ENCODE results near the gene KRT6B. TPM values are rescaled to one million over a fixed set of nuclear protein-coding genes. Genes with fewer than 3 reads are reported as not detected.

KRT6B gene
- total RNA-seq, 2 experiments from 2014 or later, result not detected

DNA sequence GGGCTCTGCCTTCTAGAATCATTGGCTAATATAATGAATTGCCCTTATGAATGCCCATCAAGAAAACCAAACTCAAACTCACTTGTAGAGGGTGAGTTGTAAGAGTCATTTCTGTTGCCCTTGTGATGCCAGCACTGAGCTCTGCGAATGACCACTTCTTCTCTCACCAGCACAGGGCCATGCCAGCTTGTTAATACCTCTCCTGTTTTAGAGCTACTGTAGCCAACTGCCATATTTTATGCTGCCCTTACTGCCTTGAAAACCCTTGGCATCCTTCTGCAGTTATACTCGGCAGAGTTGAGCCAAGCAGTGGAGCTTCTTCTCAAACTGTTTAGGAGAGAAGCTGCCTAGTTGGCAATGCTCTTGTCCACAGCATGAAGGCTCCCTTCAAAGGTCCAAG lies 25.9 kb downstream of the KRT6B start:
- no peak for DNase-seq
- H3K4me1 Mint-ChIP-seq, result no peaks in the 10 kb centered on the region
- H3K4me3 Mint-ChIP-seq, result no peak overlapping the region
- peaks cover 17% of the 10 kb centered on the region for H3K27me3 Mint-ChIP-seq
- POLR2A ChIA-PET, result no interaction called here
- H3K9me3 Mint-ChIP-seq, result no peaks in the 10 kb centered on the region
- CTCF ChIA-PET, result no interaction called here
- H3K27ac Mint-ChIP-seq, result no peak overlapping the region
- H3K36me3 Mint-ChIP-seq (ENCODE audit: low read depth), result no peaks in the 10 kb centered on the region

DNA sequence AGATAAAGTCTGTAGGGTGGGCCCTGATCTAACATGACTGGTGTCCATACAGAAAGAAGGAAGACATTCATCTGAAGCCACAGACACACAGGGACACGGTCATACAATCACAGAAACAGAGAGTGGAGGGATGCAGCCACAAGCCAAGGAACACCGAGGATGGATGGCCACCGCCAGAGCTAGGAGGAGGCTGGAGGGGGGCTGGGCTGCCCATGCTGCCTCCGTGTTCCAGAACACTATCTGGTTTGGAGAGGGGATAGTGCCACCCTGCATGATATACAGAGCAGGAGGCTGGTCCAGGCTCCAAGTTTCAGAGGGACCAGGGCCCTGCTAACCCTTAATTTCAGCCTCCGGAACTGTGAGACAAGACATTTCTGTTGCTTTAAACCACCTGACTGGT lies 26.5 kb downstream of the KRT6B start:
- H3K4me1 Mint-ChIP-seq, result no peaks in the 10 kb centered on the region
- no peaks in the 10 kb centered on the region for H3K36me3 Mint-ChIP-seq (ENCODE audit: low read depth)
- CTCF ChIA-PET, result no interaction called here
- POLR2A ChIA-PET, result no interaction called here
- H3K4me3 Mint-ChIP-seq, result no peak overlapping the region
- no peak for DNase-seq
- H3K27me3 Mint-ChIP-seq, result peaks cover 18% of the 10 kb centered on the region
- no peaks in the 10 kb centered on the region for H3K9me3 Mint-ChIP-seq
- H3K27ac Mint-ChIP-seq, result no peak overlapping the region

- Mint-ChIP-seq H3K36me3 (ENCODE audit: low read depth) (no peaks in the 10 kb centered on the region), H3K27ac (no peak overlapping the region), H3K4me1 (no peaks in the 10 kb centered on the region), H3K9me3 (no peaks in the 10 kb centered on the region), H3K27me3 (peaks cover 9% of the 10 kb centered on the region), H3K4me3 (no peak overlapping the region)
- CTCF ChIA-PET, result no interaction called here
- no peak for DNase-seq
- POLR2A ChIA-PET, result no interaction called here
Measured at GRCh38 chr12:52423661-52424500, 28.1 kb downstream of the KRT6B start.

DNA sequence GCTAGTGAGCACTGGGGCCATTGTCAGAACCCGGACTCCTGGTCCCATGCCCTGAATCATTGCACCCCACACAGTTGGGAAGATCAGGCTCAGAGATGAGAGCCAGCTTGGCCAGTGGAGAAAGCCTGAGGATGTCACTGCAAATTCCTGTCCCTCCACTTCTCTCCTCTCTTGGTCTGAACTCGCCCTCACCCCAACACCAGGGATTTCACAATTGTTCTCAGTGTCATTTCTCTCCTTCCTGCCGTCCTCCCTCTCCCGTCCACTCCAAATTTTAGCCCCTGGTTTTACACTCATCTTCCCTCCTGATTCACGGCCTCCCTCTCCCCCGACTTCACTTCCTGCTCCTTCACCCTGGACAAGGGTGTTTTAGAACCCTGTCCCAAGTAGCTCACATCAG lies 28.9 kb downstream of the KRT6B start:
- ChIA-PET CTCF (no interaction called here), POLR2A (no interaction called here)
- no peak overlapping the region for H3K4me3 Mint-ChIP-seq
- no peaks in the 10 kb centered on the region for H3K4me1 Mint-ChIP-seq
- H3K36me3 Mint-ChIP-seq (ENCODE audit: low read depth), result no peaks in the 10 kb centered on the region
- H3K27me3 Mint-ChIP-seq, result peaks cover 8% of the 10 kb centered on the region
- no peak for DNase-seq
- H3K27ac Mint-ChIP-seq, result no peak overlapping the region
- H3K9me3 Mint-ChIP-seq, result no peaks in the 10 kb centered on the region

DNA sequence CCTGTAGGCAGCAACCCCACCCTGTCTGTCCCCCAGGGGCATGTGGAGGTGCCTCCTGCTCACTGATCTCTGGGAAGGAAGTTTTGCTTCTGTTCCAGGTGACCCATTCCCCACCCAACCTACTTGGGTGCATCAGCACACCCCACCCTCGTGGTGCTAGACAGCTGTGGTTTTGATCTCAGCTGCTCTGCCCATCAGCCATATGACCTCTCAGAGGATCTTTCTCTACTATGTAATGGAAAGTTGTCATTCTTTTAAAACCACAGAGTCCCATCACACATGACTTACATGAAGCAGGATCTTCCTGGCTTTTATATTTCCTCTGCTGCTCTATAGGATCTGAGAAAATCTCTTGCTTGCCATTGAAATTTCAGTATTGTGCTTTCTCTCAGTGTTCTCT lies 32.3 kb downstream of the KRT6B start:
- peaks cover 3% of the 10 kb centered on the region for H3K27me3 Mint-ChIP-seq
- DNase-seq, result no peak
- no peak overlapping the region for H3K4me3 Mint-ChIP-seq
- no peak overlapping the region for H3K27ac Mint-ChIP-seq
- no peaks in the 10 kb centered on the region for H3K36me3 Mint-ChIP-seq (ENCODE audit: low read depth)
- ChIA-PET CTCF (no interaction called here), POLR2A (no interaction called here)
- no peaks in the 10 kb centered on the region for H3K9me3 Mint-ChIP-seq
- H3K4me1 Mint-ChIP-seq, result no peaks in the 10 kb centered on the region

GRCh38 chr12:52418576-52419110 lies 33.3 kb downstream of the KRT6B start:
- peaks cover 3% of the 10 kb centered on the region for H3K27me3 Mint-ChIP-seq
- no peaks in the 10 kb centered on the region for H3K4me1 Mint-ChIP-seq
- ChIA-PET CTCF (no interaction called here), POLR2A (no interaction called here)
- H3K36me3 Mint-ChIP-seq (ENCODE audit: low read depth), result no peaks in the 10 kb centered on the region
- H3K27ac Mint-ChIP-seq, result no peak overlapping the region
- no peaks in the 10 kb centered on the region for H3K9me3 Mint-ChIP-seq
- H3K4me3 Mint-ChIP-seq, result no peak overlapping the region
- DNase-seq, result no peak

DNA sequence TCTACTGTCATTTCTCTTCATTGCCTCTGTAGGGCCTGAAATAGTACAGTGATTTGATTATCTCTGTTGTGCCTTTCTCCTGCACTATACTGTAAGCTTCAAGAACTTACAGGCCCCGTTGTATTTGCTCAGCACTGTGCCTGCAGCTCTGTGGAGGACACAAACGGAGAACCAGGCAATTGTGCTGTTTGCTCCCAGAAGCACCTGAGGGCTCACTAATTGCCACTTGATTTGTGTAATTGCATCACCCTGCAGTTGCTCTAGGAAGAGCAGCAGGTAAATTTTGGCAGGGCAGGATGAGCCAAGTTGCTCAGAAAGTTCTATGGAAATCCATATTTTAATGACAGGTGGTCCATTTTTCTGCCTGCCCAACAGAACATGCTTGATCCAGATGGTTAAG lies 34.2 kb downstream of the KRT6B start:
- Mint-ChIP-seq H3K4me1 (no peaks in the 10 kb centered on the region), H3K27me3 (peaks cover 3% of the 10 kb centered on the region), H3K27ac (no peak overlapping the region), H3K36me3 (ENCODE audit: low read depth) (no peaks in the 10 kb centered on the region), H3K4me3 (no peak overlapping the region), H3K9me3 (no peaks in the 10 kb centered on the region)
- ChIA-PET CTCF (no interaction called here), POLR2A (no interaction called here)
- no peak for DNase-seq

GRCh38 chr12:52416795-52417194 lies 35.2 kb downstream of the KRT6B start:
- POLR2A ChIA-PET, result no interaction called here
- H3K9me3 Mint-ChIP-seq, result no peaks in the 10 kb centered on the region
- no peaks in the 10 kb centered on the region for H3K36me3 Mint-ChIP-seq (ENCODE audit: low read depth)
- no peak overlapping the region for H3K27ac Mint-ChIP-seq
- H3K4me1 Mint-ChIP-seq, result no peaks in the 10 kb centered on the region
- no peak overlapping the region for H3K4me3 Mint-ChIP-seq
- CTCF ChIA-PET, result no interaction called here
- DNase-seq, result no peak
- peaks cover 3% of the 10 kb centered on the region for H3K27me3 Mint-ChIP-seq

GRCh38 chr12:52415870-52416750 lies 35.8 kb downstream of the KRT6B start:
- Mint-ChIP-seq H3K27me3 (peaks cover 2% of the 10 kb centered on the region), H3K4me3 (no peak overlapping the region), H3K9me3 (no peaks in the 10 kb centered on the region), H3K4me1 (no peaks in the 10 kb centered on the region), H3K27ac (no peak overlapping the region), H3K36me3 (ENCODE audit: low read depth) (no peaks in the 10 kb centered on the region)
- no peak for DNase-seq
- ChIA-PET CTCF (interaction anchor here (0.7 kb wide), 1 partner anchor 132 kb away, joined by 3 read pairs; no protein-coding TSS in a partner anchor), POLR2A (no interaction called here)

DNA sequence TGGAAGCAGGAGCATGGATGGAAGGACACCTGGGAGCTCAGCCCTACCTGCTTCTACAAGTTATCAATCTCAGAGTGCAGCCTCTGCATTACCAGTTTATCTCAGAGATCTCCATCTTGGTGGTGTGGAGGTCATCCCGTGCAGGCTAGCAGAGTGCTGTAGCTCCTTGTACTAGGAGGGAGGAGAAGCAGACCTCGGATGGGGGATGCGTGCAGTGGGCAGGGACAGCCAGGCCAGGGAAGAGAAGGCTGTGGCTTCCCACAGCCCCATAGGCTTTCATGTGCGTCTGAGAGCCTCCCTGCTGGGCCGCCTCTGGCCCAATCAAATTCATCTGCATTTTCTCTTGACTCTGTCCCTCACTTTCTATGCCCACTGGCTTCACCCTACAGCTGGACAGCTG lies 37.0 kb downstream of the KRT6B start:
- DNase-seq, result no peak
- H3K27me3 Mint-ChIP-seq, result no peaks in the 10 kb centered on the region
- H3K4me1 Mint-ChIP-seq, result no peaks in the 10 kb centered on the region
- no peak overlapping the region for H3K27ac Mint-ChIP-seq
- H3K9me3 Mint-ChIP-seq, result no peaks in the 10 kb centered on the region
- ChIA-PET CTCF (interaction anchor here (1.0 to 1.2 kb wide), 2 partner anchors 20 to 21 kb away, joined by 3 to 4 read pairs; no protein-coding TSS in a partner anchor), POLR2A (no interaction called here)
- H3K36me3 Mint-ChIP-seq (ENCODE audit: low read depth), result no peaks in the 10 kb centered on the region
- H3K4me3 Mint-ChIP-seq, result no peak overlapping the region

DNA sequence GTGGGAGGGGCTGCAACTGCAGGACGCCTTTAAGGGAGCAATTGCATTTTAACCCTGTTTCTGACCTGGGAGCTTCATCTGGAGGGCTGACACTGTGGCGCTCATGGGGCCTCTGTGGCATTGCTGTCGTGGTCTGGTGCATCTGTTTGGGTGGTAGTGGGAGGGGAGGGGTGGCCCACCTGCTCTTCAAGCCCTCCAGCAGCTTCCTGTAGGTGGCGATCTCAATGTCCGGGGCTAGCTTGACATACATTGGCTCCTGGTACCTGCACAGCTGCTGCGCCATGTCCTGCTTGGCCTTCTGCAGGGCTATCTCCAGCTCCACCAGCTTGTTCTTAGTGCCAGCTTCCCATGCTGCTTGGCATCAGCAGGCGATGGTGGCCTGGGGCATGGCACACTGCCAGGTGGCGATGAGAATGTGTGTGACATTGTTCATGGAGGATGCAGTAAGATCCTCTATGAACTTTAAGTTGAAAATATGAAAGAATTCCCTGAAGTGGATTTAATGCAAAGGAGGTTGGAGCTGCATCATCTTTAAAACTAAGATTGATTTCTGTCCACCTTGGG lies 38.1 kb downstream of the KRT6B start:
- Mint-ChIP-seq H3K4me1 (no peaks in the 10 kb centered on the region), H3K27ac (no peak overlapping the region), H3K9me3 (no peaks in the 10 kb centered on the region), H3K36me3 (ENCODE audit: low read depth) (no peaks in the 10 kb centered on the region), H3K27me3 (no peaks in the 10 kb centered on the region), H3K4me3 (no peak overlapping the region)
- DNase-seq, result no peak
- POLR2A ChIA-PET, result no interaction called here
- CTCF ChIA-PET, result interaction anchor here (0.6 to 1.1 kb wide), 3 partner anchors 16 to 194 kb away, joined by 3 to 6 read pairs (median 4); no protein-coding TSS in a partner anchor

- no peak for DNase-seq
- ChIA-PET POLR2A (no interaction called here), CTCF (interaction anchor here (1.1 kb wide), 1 partner anchor 17 kb away, joined by 3 read pairs; no protein-coding TSS in a partner anchor)
- Mint-ChIP-seq H3K36me3 (ENCODE audit: low read depth) (no peaks in the 10 kb centered on the region), H3K9me3 (no peaks in the 10 kb centered on the region), H3K27me3 (no peaks in the 10 kb centered on the region), H3K4me3 (no peak overlapping the region), H3K27ac (no peak overlapping the region), H3K4me1 (no peaks in the 10 kb centered on the region)
Measured at GRCh38 chr12:52413202-52413601, 38.7 kb downstream of the KRT6B start.

DNA sequence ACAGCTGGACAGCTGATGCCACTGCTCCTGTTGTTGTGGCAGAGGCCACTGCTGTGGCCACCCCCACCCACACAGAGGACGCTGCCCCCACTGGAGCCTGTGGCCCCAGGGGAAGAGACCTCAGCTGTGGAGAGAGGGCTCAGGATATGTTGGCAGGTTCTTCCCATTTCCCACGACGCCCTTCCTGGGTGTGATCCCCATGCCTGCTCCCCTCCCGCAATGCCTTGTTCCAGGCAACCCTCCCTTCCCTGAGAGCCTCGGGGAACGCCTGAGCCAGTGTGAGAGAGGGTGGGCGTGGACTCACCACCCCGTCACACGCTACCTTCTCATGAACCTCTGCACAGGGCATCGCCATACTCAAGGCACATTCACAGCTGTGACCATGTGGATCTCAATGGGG lies 40.1 kb downstream of the KRT6B start:
- Mint-ChIP-seq H3K36me3 (ENCODE audit: low read depth) (no peaks in the 10 kb centered on the region), H3K9me3 (no peaks in the 10 kb centered on the region), H3K4me1 (no peaks in the 10 kb centered on the region), H3K4me3 (no peak overlapping the region), H3K27me3 (no peaks in the 10 kb centered on the region), H3K27ac (no peak overlapping the region)
- CTCF ChIA-PET, result no interaction called here
- POLR2A ChIA-PET, result no interaction called here
- no peak for DNase-seq
